GM12891 (cell line): ENCODE data around the gene PEX19.

Source experiments
- PAX5 ChIP-seq: IDR thresholded peaks from 2 replicates; pipeline ENCODE4 v1.6.1; 2011; ENCODE audit warnings: low read length, moderate library complexity, mild to moderate bottlenecking; ENCODE audit not compliant: insufficient read depth, severe bottlenecking
- POLR2A ChIP-seq: IDR thresholded peaks from 2 replicates; pipeline ENCODE4 v1.6.1; 2011; ENCODE audit warnings: low read depth, low read length, control low read depth
- TAF1 ChIP-seq: IDR thresholded peaks from 2 replicates; pipeline ENCODE4 v1.6.1; 2011; ENCODE audit warnings: low read depth, low read length, control low read depth

DNA sequence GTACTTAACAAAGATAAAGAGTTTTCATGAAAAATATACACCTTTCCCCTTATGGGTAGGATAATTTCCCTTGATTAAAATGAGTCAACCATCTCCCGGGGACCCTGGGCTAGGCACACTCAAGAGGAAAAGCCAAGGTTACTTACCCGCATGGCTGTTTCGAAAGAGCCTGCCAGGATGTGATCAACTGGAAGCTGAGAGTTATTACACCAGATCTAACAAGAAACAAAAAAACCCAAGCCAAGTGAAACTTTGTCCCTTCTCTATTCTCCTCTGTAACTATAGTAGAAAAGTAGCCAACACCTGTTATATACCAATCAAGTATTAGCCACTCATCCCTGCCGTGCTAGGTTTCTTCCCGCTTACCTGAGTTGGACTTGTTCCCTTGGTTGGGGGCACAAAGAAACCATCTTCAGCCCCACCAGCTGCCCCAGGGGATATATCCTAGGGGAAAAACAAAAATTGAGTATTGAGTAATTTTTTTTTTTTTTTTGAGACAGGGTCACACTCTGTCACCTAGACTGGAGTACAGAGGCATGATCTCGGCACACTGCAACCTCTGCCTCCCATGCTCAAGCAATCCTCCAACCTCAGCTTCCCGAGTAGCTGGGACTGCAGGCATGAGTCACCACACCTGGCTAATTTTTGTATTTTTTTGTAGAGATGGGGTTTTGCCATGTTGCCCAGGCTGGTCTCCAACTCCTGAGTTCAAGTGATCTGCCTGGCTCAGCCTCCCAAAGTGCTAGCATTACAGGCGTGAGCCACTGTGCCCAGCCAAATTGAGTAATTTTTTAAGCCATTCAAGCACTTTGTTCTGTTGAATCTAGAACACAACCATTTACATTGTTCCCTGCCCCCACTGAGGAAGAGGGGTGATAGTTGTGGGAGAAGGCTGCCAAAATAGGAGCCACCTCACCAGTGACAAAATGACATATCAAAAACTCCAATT is 8.4 kb upstream of the PEX19 start:
- TF ChIP-seq POLR2A (no peak), TAF1 (no peak), PAX5 (no peak)
